8988T (cell line): Measurements from ENCODE around the gene CADM1.

Source experiments
- DNase-seq: peaks from one replicate; pipeline ENCODE4 v3.0.0; 2011

The CADM1 gene

DNA sequence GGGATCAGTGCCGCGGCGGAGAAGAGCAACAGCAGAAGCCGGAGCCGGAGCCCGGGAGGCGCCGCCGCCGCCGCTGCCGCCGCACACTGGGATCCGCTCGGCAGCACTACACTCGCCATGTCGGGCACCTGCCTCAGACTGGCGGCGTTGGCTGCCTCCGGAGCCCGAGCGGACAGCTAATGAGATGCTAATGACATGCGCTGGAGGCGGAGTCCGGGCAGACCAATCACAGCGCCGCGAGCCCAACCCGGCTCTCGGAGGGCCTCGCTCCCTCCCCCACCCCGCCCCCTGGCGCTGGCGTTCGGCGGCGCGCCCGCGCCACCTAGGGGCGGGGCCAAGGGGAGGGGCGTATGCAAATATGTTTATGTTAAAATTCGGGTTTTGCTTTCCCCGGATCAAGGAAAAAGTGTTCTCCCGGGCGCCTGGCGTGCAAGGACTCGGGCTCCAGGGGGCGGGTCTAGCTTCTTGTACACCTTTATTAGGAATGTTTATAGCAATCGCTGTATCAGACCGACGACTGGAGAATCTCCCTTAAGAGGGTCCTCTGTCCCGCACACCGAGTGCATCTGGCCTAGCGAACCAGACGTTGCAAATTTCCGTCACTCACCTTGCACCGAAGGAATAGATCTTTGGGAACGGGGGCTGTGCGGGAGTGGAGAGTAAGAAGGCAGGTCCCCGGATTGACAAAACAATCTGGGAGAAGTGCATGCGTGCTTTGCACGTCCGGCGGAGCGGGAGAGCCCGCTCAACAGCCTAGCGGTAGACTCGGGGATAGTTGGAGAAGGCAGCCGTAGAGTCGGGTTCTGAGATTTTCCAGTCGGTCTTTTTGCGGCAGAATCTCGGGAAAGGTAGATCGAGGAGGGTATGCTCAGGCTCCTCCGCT is at the start of gene CADM1:
Gene CADM1 (minus strand): TSS at position 140 of the 883 bp plus-strand sequence.
- DNase-seq = peak; percentile 39

- DNase-seq = no peak
Measured at GRCh38 chr11:115552773-115553438, 48.7 kb upstream of the CADM1 start.

DNA sequence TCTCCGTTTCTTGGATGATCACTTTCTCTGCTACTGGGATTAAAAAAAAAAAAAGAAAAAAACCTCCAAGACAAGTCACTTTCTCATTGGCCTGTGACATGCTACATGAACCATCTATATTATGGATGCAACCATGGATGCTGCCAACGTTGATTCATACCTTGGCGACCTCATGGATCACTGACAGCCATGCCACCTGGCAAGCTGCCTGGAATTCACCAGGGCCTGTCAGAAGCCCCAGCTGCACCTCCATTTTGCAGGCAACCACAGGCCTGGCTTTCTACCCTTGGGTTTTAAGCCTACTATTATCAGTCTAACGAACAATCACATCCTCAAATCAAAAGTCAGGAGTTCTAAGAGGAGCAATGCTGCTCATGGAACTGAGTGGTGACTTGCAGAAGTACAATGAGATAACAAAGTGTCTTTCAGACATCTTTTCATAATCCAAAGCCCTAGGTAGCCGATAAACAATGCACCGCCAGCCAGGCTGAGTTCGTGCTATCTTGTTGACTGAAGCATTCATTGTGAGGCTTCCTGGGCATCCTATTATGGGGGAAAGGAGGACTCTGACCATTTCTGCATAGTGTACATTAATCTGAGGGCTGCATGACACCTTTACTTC is 48.0 kb upstream of the CADM1 start:
- DNase-seq = no peak

GRCh38 chr11:115550291-115551059 is 46.3 kb upstream of the CADM1 start:
- no peak for DNase-seq

DNA sequence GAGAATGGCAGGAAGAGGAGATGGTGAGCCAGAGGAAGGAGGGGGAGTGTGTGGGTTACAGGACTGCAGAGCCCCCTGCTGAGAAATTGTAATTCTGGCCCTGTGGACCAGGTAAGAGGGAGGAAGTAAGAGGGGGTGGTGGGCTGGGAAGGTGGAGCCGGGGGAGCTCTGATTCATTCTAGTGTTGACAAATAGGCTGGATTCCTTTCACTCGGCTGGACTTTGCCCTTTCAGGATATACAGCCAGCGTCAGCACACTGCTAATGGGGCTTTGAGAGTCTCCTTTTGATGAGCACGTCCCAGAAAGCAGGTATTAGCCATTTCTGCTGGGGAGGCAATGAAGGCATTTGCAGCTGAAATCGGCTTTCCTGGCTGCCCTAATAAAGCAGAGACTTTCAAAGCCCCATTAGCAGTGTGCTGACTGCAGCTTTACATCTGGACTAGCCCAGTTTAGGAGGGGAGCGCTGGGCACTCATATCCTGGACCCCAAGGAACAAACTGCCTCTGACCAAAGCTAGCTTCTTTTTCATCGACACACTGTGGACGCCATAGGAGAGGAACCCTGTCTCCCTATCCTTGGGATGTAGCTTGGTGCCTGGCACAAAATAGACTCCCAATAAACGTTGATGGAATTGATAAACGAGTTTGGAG is 44.8 kb upstream of the CADM1 start:
- DNase-seq = no peak

- no peak for DNase-seq
Measured at GRCh38 chr11:115545581-115546210, 41.5 kb upstream of the CADM1 start.

DNA sequence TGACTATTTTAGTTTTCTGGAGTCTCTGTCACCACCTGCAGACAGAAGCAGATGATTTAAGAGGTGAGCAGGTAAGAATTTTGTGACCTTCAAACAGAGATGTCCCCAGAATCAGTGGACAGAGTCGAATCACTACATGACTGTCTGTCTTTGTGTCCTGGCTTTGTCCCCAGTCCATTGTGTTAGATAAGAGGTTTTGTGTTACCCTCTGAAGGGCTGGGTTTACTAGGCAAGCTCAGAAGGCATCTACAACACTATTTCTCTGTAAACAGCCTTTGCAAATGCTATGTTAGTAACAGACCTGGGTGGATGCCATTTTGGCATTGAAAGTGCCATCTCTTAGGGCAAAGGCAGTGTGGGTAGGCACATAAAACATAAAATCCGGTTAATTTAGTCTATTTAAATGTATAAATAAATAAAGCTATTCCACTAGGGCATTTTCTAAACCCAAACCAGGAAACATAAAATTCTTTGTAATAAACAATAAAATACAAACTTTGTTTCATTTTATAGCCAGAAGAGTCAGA is 40.3 kb upstream of the CADM1 start:
- no peak for DNase-seq

DNA sequence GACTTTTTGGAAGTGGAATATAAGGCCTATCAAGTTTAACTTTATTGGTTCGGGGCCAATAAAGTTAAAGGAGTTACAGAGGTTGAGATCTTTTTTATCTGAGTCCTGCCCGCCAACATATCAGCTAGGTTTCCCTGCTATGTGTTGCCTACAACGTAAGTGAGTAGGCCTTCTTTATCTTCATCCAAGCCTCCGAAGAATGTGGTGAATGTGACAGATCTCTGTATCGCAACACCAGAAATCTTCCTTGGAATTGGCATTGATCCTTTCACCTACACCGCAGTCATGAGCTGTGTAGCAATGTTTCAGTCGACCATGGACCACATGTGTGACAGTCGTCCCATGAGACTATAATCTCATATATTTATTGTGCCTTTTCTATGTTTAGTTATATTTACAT is 37.3 kb upstream of the CADM1 start:
- DNase-seq = no peak

GRCh38 chr11:115539844-115540243 is 35.6 kb upstream of the CADM1 start:
- DNase-seq = no peak

DNA sequence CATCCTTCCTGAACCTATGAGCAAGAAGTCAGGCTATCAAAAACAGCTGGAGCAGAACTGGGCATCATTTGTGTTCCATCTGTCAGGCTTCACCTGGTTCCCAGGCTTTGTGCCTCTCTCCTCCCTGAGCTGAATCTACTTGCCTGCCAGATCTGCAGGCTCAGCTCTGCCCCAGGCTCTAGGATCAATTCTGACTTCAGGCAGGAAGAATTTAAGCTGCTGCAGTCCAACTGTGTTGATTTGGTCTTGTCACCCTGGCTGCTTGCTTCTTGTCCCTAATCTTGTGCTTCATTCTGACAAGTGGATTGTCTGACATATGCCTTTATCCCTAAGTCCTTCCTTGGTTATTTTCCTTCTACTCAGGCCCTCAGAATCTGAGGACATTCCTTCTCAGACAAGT is 31.6 kb upstream of the CADM1 start:
- no peak for DNase-seq

GRCh38 chr11:115530752-115531151 is 26.5 kb upstream of the CADM1 start:
- no peak for DNase-seq

- no peak for DNase-seq
Measured at GRCh38 chr11:115528225-115528624, 24.0 kb upstream of the CADM1 start.

DNA sequence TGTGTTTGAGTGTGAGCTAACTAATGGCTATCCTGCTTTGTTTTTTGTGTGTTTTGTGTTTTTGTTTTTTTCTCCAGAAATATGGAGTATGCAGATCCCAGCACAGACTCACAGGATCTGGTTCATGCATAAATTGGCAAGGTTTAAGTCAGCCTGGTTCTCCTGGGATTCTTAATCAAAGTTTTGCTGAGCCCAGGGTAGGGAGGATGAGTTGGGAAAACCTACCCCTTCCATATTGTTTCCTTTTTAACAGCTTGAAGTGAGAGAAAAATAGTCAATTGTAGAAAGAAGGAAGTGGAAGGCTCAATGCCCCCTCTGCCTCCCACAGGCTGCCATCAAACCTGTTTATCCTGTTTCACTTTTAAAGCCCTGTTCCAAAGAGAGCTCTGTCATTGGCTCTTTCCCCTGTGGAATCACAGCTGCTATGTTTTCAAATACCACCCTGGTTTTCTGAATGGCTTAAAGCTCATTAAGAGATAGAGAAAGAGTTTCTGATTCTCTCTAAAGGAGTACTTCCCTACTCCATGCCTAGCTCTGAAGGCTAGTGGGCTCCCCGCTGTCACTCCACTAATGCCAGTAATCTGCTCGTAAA is 23.4 kb upstream of the CADM1 start:
- no peak for DNase-seq

- no peak for DNase-seq
Measured at GRCh38 chr11:115525531-115526006, 21.4 kb upstream of the CADM1 start.

DNA sequence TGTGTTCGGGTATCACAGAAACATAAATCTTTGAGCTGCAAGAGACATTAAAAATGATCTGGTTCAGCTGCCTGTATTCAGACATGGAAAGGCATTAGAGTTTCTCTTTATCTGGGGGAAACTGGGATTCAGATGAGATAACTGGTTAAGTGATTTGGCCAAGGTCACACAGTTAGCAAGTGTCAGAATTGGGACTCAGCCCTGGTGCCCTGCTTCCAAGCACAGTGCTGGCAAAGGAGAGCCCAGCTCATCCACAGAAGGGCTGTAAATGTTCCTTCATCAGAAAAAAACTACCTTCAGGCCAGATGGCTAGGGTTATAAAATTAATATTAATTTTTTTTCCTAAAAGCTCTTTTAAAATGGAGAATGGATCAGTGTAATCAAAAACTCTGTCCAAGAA is 20.4 kb upstream of the CADM1 start:
- DNase-seq = no peak

GRCh38 chr11:115523727-115524399 is 19.6 kb upstream of the CADM1 start:
- DNase-seq = no peak

DNA sequence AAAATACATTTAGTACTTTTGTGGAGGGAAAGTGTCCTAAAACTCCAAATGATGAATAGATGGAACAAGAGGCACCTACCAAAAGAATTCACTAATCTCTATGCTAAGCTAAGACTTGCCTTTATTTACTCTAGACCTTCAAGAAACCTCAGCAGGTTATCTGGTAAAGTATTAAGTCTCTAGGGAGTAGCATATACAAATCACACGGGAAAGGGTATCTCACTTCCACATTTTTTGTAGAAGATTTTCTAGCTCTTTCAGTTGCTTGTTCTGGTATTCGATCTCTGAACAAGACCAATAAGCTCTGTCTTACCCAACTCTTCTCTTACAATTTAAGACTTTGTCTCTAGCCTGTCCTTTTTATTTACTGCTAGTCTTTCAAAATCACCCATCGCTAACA is 18.1 kb upstream of the CADM1 start:
- DNase-seq = no peak

GRCh38 chr11:115521825-115522224 is 17.6 kb upstream of the CADM1 start:
- DNase-seq = no peak

DNA sequence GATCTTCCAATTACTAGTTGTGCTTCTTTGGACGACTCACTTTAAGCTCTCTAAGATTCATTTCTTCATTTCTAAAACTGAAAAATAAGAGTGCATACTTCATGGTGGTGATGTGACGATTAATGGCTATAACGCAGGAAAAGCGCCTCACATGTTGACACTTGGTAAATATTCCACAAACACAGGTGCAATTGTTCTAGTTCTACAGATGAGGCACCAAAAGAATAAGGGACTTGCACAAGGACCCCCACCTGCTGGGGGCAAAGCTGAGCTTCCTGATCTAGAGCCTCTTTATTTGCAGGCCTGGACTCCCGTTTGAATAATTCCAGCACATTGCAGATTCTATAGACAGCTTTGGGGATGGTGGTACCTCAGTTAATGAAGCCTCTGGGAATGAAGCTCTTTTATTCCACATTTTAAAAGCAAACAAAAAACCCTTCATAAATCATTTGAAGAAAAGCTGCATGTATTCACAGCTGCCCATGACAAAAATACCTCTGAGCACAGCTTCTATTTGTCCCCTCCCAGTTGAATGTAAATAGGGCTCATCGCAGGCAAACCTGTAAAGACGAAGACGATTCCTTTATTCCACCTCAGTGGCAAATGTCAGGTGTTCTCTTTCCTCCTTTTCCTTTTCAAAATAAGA is 14.9 kb upstream of the CADM1 start:
- DNase-seq = no peak
